GM06990 (cell line): ENCODE measurements around the gene CRABP1.

Experiments
- DNase-seq: peaks from one replicate; pipeline ENCODE4 v3.0.0-alpha.2; 2011; ENCODE audit not compliant: insufficient read length; ENCODE audit errors: extremely low read depth
- H3K27me3 ChIP-seq: replicated peaks from 2 replicates; pipeline ENCODE4 v1.6.0; 2011; ENCODE audit warnings: low read length; ENCODE audit not compliant: control insufficient read depth, insufficient read depth
- H3K36me3 ChIP-seq: 2 replicates; pipeline ENCODE4 v1.5.1; 2011; ENCODE audit warnings: low read length; ENCODE audit not compliant: control insufficient read depth, insufficient read depth
- H3K4me3 ChIP-seq: replicated peaks from 2 replicates; pipeline ENCODE4 v1.5.1; 2011; ENCODE audit warnings: low read depth, mild to moderate bottlenecking, control low read depth, low read length
- CTCF ChIP-seq: IDR thresholded peaks from 2 replicates; pipeline ENCODE4 v1.5.1; 2011; ENCODE audit warnings: low read length, control low read depth, mild to moderate bottlenecking, inconsistent platforms; ENCODE audit not compliant: insufficient read depth, poor library complexity, severe bottlenecking

CRABP1 gene

GRCh38 chr15:78365917-78366316 is 25.8 kb downstream of the CRABP1 start:
- no peaks in the 10 kb centered on the region for H3K36me3 ChIP-seq
- H3K27me3 ChIP-seq = no peaks in the 10 kb centered on the region; the same call in 1 of the 2 replicates
- no peak overlapping the region for H3K4me3 ChIP-seq
- TF ChIP-seq CTCF = no peak
- no peak for DNase-seq

- H3K4me3 ChIP-seq = no peak overlapping the region
- no peak for TF ChIP-seq CTCF
- H3K27me3 ChIP-seq = no peaks in the 10 kb centered on the region; the same call in 1 of the 2 replicates
- no peaks in the 10 kb centered on the region for H3K36me3 ChIP-seq
- DNase-seq = no peak
These were observed 26.2 kb downstream of the CRABP1 start for GRCh38 chr15:78366342-78366741.

- no peaks in the 10 kb centered on the region for H3K36me3 ChIP-seq
- H3K27me3 ChIP-seq = no peaks in the 10 kb centered on the region
- no peak overlapping the region for H3K4me3 ChIP-seq
- no peak for DNase-seq
- no peak for TF ChIP-seq CTCF
These were observed 28.5 kb downstream of the CRABP1 start for GRCh38 chr15:78368651-78369050.

- no peaks in the 10 kb centered on the region for H3K36me3 ChIP-seq
- no peak for DNase-seq
- H3K4me3 ChIP-seq = no peak overlapping the region
- H3K27me3 ChIP-seq = no peaks in the 10 kb centered on the region
- no peak for TF ChIP-seq CTCF
These were observed 29.0 kb downstream of the CRABP1 start for GRCh38 chr15:78369161-78369560.

- Histone ChIP-seq H3K4me3 (no peak overlapping the region), H3K36me3 (no peaks in the 10 kb centered on the region), H3K27me3 (no peaks in the 10 kb centered on the region)
- no peak for TF ChIP-seq CTCF
- no peak for DNase-seq
These were observed 29.9 kb downstream of the CRABP1 start for GRCh38 chr15:78370013-78370412.

- Histone ChIP-seq H3K4me3 (no peak overlapping the region), H3K36me3 (no peaks in the 10 kb centered on the region), H3K27me3 (no peaks in the 10 kb centered on the region)
- no peak for DNase-seq
- no peak for TF ChIP-seq CTCF
These were observed 32.7 kb downstream of the CRABP1 start for GRCh38 chr15:78372880-78373279.
